SK-N-SH treated with all-trans-retinoic acid at 6 μM for 48 hours (cell line): ENCODE measurements around the gene ARRDC1.

Experiments
- ATAC-seq: fragments of 200-7000 bp; cut with Tn5 transposase; 3 replicates; pipeline ENCODE4 v1.9.1; 2020; ENCODE audit warnings: mild to moderate bottlenecking, moderate library complexity
- ARNTL ChIP-seq: fragments of 450-650 bp; formaldehyde crosslinking; IDR thresholded peaks from 2 replicates; pipeline ENCODE4 v1.5.0; 2020; ENCODE audit warnings: low read depth, mild to moderate bottlenecking, moderate library complexity, borderline replicate concordance
- BACH2 ChIP-seq: fragments of 250-450 bp; sonication (Bioruptor Pico); IDR thresholded peaks from 2 replicates; pipeline ENCODE4 v1.9.0; 2021; ENCODE audit warnings: mild to moderate bottlenecking, borderline replicate concordance
- CREB5 ChIP-seq: fragments of 250-450 bp; sonication (Bioruptor Pico); IDR thresholded peaks from 2 replicates; pipeline ENCODE4 v1.5.1; 2020; ENCODE audit warnings: low read depth, mild to moderate bottlenecking, moderate library complexity
- CSDC2 ChIP-seq: fragments of 250-450 bp; sonication (Bioruptor Pico); IDR thresholded peaks from 2 replicates; pipeline ENCODE4 v1.5.0; 2020; ENCODE audit warnings: mild to moderate bottlenecking, moderate library complexity
- CSRNP3 ChIP-seq: fragments of 250-450 bp; sonication (Bioruptor Pico); IDR thresholded peaks from 2 replicates; pipeline ENCODE4 v1.5.1; 2021; ENCODE audit warnings: mild to moderate bottlenecking, moderate library complexity
- ESRRG ChIP-seq: fragments of 250-450 bp; sonication (Bioruptor Pico); IDR thresholded peaks from 2 replicates; pipeline ENCODE4 v1.6.1; 2021; ENCODE audit warnings: mild to moderate bottlenecking
- GLIS3 ChIP-seq: fragments of 250-450 bp; sonication (Bioruptor Pico); IDR thresholded peaks from 2 replicates; pipeline ENCODE4 v1.5.0; 2020; ENCODE audit warnings: mild to moderate bottlenecking, moderate library complexity
- ISL1 ChIP-seq: fragments of 250-450 bp; sonication (Bioruptor Pico); IDR thresholded peaks from 2 replicates; pipeline ENCODE4 v2.1.2; 2022; ENCODE audit warnings: mild to moderate bottlenecking, moderate library complexity
- OSR1 ChIP-seq: fragments of 250-450 bp; sonication (Bioruptor Pico); IDR thresholded peaks from 2 replicates; pipeline ENCODE4 v1.8.0; 2022; ENCODE audit warnings: moderate library complexity, mild to moderate bottlenecking, inconsistent platforms
- PATZ1 ChIP-seq: fragments of 250-450 bp; sonication (Bioruptor Pico); IDR thresholded peaks from 2 replicates; pipeline ENCODE4 v1.8.0; 2020; ENCODE audit warnings: mild to moderate bottlenecking, moderate library complexity, borderline replicate concordance
- POU6F1 ChIP-seq: fragments of 250-450 bp; sonication (Bioruptor Pico); IDR thresholded peaks from 2 replicates; pipeline ENCODE4 v1.8.0; 2021; ENCODE audit warnings: low read depth, mild to moderate bottlenecking, moderate library complexity, borderline replicate concordance
- PPARA ChIP-seq: fragments of 250-450 bp; sonication (Bioruptor Pico); IDR thresholded peaks from 2 replicates; pipeline ENCODE4 v1.5.0; 2020; ENCODE audit warnings: mild to moderate bottlenecking, borderline replicate concordance
- RARB ChIP-seq: fragments of 250-450 bp; sonication (Bioruptor Pico); IDR thresholded peaks from 2 replicates; pipeline ENCODE4 v1.8.0; 2021; ENCODE audit warnings: mild to moderate bottlenecking, moderate library complexity
- SNAI2 ChIP-seq: fragments of 250-450 bp; sonication (Bioruptor Pico); IDR thresholded peaks from 2 replicates; pipeline ENCODE4 v1.5.0; 2020; ENCODE audit warnings: mild to moderate bottlenecking, moderate library complexity
- TCF4 ChIP-seq: fragments of 250-450 bp; sonication (Bioruptor Pico); IDR thresholded peaks from 2 replicates; pipeline ENCODE4 v1.8.0; 2021; ENCODE audit warnings: mild to moderate bottlenecking, moderate library complexity, borderline replicate concordance
- TOX ChIP-seq: fragments of 250-450 bp; sonication (Bioruptor Pico); IDR thresholded peaks from 2 replicates; pipeline ENCODE4 v1.8.0; 2021; ENCODE audit warnings: mild to moderate bottlenecking, moderate library complexity, borderline replicate concordance
- ZC3H10 ChIP-seq: fragments of 250-450 bp; sonication (Bioruptor Pico); IDR thresholded peaks from 2 replicates; pipeline ENCODE4 v1.5.1; 2021; ENCODE audit warnings: mild to moderate bottlenecking, moderate library complexity
- ZFP3 ChIP-seq: fragments of 250-450 bp; sonication (Bioruptor Pico); IDR thresholded peaks from 2 replicates; pipeline ENCODE4 v1.5.0; 2020; ENCODE audit warnings: mild to moderate bottlenecking, moderate library complexity
- ZFP30 ChIP-seq: fragments of 450-650 bp; formaldehyde crosslinking; IDR thresholded peaks from 2 replicates; pipeline ENCODE4 v1.5.0; 2022; ENCODE audit warnings: mild to moderate bottlenecking, moderate library complexity
- ZNF565 ChIP-seq: fragments of 450-650 bp; formaldehyde crosslinking; conservative IDR thresholded peaks from 2 replicates; pipeline ENCODE4 v1.5.0; 2020; ENCODE audit warnings: low read depth, mild to moderate bottlenecking, moderate library complexity
- ZNF70 ChIP-seq: fragments of 450-650 bp; formaldehyde crosslinking; IDR thresholded peaks from 2 replicates; pipeline ENCODE4 v1.5.0; 2020; ENCODE audit warnings: mild to moderate bottlenecking, moderate library complexity
- ZNF8 ChIP-seq: fragments of 450-650 bp; formaldehyde crosslinking; IDR thresholded peaks from 2 replicates; pipeline ENCODE4 v1.5.0; 2020; ENCODE audit warnings: mild to moderate bottlenecking, moderate library complexity

Gene ARRDC1

GRCh38 chr9:137586854-137587253 is 18.6 kb upstream of the ARRDC1 start:
- no peak for ATAC-seq
- TF ChIP-seq ZNF70 (CRISPR knock-in tag) = no peak
- no peak for TF ChIP-seq ZNF565
- no peak for TF ChIP-seq CREB5 (CRISPR knock-in tag)
- no peak for TF ChIP-seq RARB (CRISPR knock-in tag)
- no peak for TF ChIP-seq OSR1 (CRISPR knock-in tag)
- no peak for TF ChIP-seq ZNF8 (CRISPR knock-in tag)
- no peak for TF ChIP-seq GLIS3
- no peak for TF ChIP-seq ZFP3 (CRISPR knock-in tag)
- TF ChIP-seq POU6F1 (CRISPR knock-in tag) = no peak
- TF ChIP-seq TCF4 (CRISPR knock-in tag) = no peak
- TF ChIP-seq BACH2 (CRISPR knock-in tag) = no peak
- TF ChIP-seq ZFP30 = no peak
- no peak for TF ChIP-seq ISL1
- no peak for TF ChIP-seq ARNTL (CRISPR knock-in tag)
- TF ChIP-seq CSRNP3 (CRISPR knock-in tag) = no peak
- TF ChIP-seq SNAI2 (CRISPR knock-in tag) = no peak
- no peak for TF ChIP-seq CSDC2

- ATAC-seq = no peak
- TF ChIP-seq ESRRG = no peak
- TF ChIP-seq CREB5 (CRISPR knock-in tag) = no peak
- TF ChIP-seq ZFP3 (CRISPR knock-in tag) = no peak
- TF ChIP-seq ZNF70 (CRISPR knock-in tag) = no peak
- TF ChIP-seq TOX (CRISPR knock-in tag) = no peak
- TF ChIP-seq BACH2 (CRISPR knock-in tag) = no peak
- TF ChIP-seq ZNF8 (CRISPR knock-in tag) = no peak
- no peak for TF ChIP-seq ZC3H10
- TF ChIP-seq PPARA (CRISPR knock-in tag) = no peak
- TF ChIP-seq RARB (CRISPR knock-in tag) = no peak
- no peak for TF ChIP-seq ARNTL (CRISPR knock-in tag)
- no peak for TF ChIP-seq POU6F1 (CRISPR knock-in tag)
Observed at GRCh38 chr9:137588311-137588710, 17.2 kb upstream of the ARRDC1 start.

GRCh38 chr9:137588891-137589290 is 16.6 kb upstream of the ARRDC1 start:
- no peak for ATAC-seq
- no peak for TF ChIP-seq ISL1
- no peak for TF ChIP-seq CSRNP3 (CRISPR knock-in tag)
- no peak for TF ChIP-seq ZC3H10
- no peak for TF ChIP-seq BACH2 (CRISPR knock-in tag)
- no peak for TF ChIP-seq PATZ1 (CRISPR knock-in tag)
- TF ChIP-seq ZNF565 = no peak
- TF ChIP-seq SNAI2 (CRISPR knock-in tag) = no peak
- no peak for TF ChIP-seq ESRRG
- no peak for TF ChIP-seq TCF4 (CRISPR knock-in tag)
- no peak for TF ChIP-seq CSDC2
- TF ChIP-seq PPARA (CRISPR knock-in tag) = no peak
- no peak for TF ChIP-seq ARNTL (CRISPR knock-in tag)
- no peak for TF ChIP-seq POU6F1 (CRISPR knock-in tag)
- no peak for TF ChIP-seq ZFP30
- no peak for TF ChIP-seq OSR1 (CRISPR knock-in tag)
